GM19351 (cell line): Measurements from ENCODE around the gene PAQR5.

Source experiments
- ATAC-seq: cut with Tn5 transposase; IDR thresholded peaks from one replicate; pipeline ENCODE4 v1.9.1; 2021; ENCODE audit warnings: mild to moderate bottlenecking, moderate library complexity; ENCODE audit not compliant: unreplicated experiment

The PAQR5 gene

GRCh38 chr15:69456208-69457166 is 157.8 kb downstream of the PAQR5 start:
- ATAC-seq = no peak
